Neural progenitor cell (in vitro differentiated cells): ENCODE measurements around the gene OBP2B. TPM values are rescaled to one million over a fixed set of nuclear protein-coding genes. Genes with fewer than 3 reads are reported as not detected.

ENCODE experiments used
- DNase-seq: peaks from one replicate; pipeline ENCODE4 v3.0.0-alpha.2; 2016; ENCODE audit warnings: low spot score
- H2AFZ ChIP-seq: fragments of 200-600 bp; sonication (generic); replicated peaks from 2 replicates; pipeline ENCODE4 v1.6.1; 2016; ENCODE audit warnings: antibody characterized with exemption
- H3F3A ChIP-seq: fragments of 200-600 bp; sonication (generic); 2 replicates; pipeline ENCODE4 v1.6.1; 2016; ENCODE audit warnings: antibody characterized with exemption, low read depth
- H3K27ac ChIP-seq: fragments of 200-600 bp; sonication (generic); 2 replicates; pipeline ENCODE4 v1.5.1; 2016; ENCODE audit warnings: mild to moderate bottlenecking
- H3K27me3 ChIP-seq: fragments of 200-600 bp; sonication (generic); 2 replicates; pipeline ENCODE4 v1.6.1; 2016; ENCODE audit warnings: mild to moderate bottlenecking, moderate library complexity
- H3K36me3 ChIP-seq: fragments of 200-600 bp; sonication (generic); 2 replicates; pipeline ENCODE4 v1.5.1; 2016
- H3K4me1 ChIP-seq: fragments of 200-600 bp; sonication (generic); 2 replicates; pipeline ENCODE4 v1.6.1; 2016; ENCODE audit warnings: mixed run types
- H3K4me2 ChIP-seq: fragments of 200-600 bp; sonication (generic); 2 replicates; pipeline ENCODE4 v1.6.1; 2016
- H3K4me3 ChIP-seq: fragments of 200-600 bp; sonication (generic); 2 replicates; pipeline ENCODE4 v1.5.1; 2016
- H3K79me2 ChIP-seq: fragments of 200-600 bp; sonication (generic); 2 replicates; pipeline ENCODE4 v1.6.1; 2016; ENCODE audit warnings: low read depth
- H3K9ac ChIP-seq: fragments of 200-600 bp; sonication (generic); 2 replicates; pipeline ENCODE4 v1.6.1; 2016
- H3K9me3 ChIP-seq: fragments of 200-600 bp; sonication (generic); 2 replicates; pipeline ENCODE4 v1.5.1; 2016; ENCODE audit warnings: low read depth
- H4K20me1 ChIP-seq: fragments of 200-600 bp; sonication (generic); 2 replicates; pipeline ENCODE4 v1.6.1; 2016; ENCODE audit warnings: low read depth
- H3K27ac Mint-ChIP-seq: 3 replicates; pipeline ENCODE4 v1.8.0; 2021; ENCODE audit warnings: mixed read lengths
- H3K27me3 Mint-ChIP-seq: 2 replicates; pipeline ENCODE4 v1.8.0; 2022; ENCODE audit warnings: low read depth, mild to moderate bottlenecking, inconsistent platforms, moderate library complexity, mixed read lengths; ENCODE audit not compliant: insufficient read depth
- H3K36me3 Mint-ChIP-seq: 3 replicates; pipeline ENCODE4 v1.8.0; 2021; ENCODE audit warnings: mixed read lengths
- H3K4me1 Mint-ChIP-seq: 3 replicates; pipeline ENCODE4 v1.8.0; 2021; ENCODE audit warnings: mixed read lengths
- H3K4me3 Mint-ChIP-seq: 3 replicates; pipeline ENCODE4 v1.8.0; 2021; ENCODE audit warnings: mild to moderate bottlenecking, moderate library complexity, mixed read lengths
- H3K9me3 Mint-ChIP-seq: 3 replicates; pipeline ENCODE4 v1.8.0; 2020; ENCODE audit warnings: mixed read lengths
- EZH2 ChIP-seq: fragments of 200-600 bp; sonication (generic); IDR thresholded peaks from 2 replicates; pipeline ENCODE4 v1.6.1; 2017; ENCODE audit warnings: antibody characterized with exemption, mild to moderate bottlenecking, moderate library complexity
- EZH2phosphoT487 ChIP-seq: fragments of 200-600 bp; sonication (generic); IDR thresholded peaks from 2 replicates; pipeline ENCODE4 v1.6.1; 2017; ENCODE audit warnings: antibody characterized with exemption
- total RNA-seq: library from RNA; depleted of rRNA; stranded (reverse); fragments of >200 nt; gene quantifications from 2 replicates; pipeline ENCODE4 v1.2.3, GENCODE V29; 2015; ENCODE audit warnings: low replicate concordance
- TF ChIP-seq, protein P1 (sequence below): fragments of 200-600 bp; sonication (generic); IDR thresholded peaks from 2 replicates; pipeline ENCODE4 v1.5.1; 2017; ENCODE audit warnings: antibody characterized with exemption, mild to moderate bottlenecking

OBP2B gene
- total RNA-seq, 1 donor from 2014 or later = not detected

DNA sequence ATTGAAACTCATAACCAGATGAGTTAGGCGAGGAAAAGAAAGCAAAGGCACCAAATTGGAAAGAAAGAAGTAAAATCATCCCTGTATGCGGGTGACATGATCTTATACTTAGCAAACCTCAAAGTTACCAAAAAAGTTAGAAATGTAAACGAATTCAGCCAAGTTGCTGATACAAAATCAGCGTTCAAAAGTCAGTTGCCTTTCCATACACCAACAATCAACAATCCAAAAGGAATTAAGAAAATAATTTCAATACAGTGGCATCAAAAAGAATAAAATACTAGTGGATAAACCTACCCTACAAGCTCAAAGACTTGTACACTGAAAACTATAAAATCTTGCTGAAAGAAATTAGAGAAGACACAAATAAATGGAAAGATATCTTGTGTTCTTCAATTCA is 14.5 kb downstream of the OBP2B start:
- H3K4me3 Mint-ChIP-seq = no peak overlapping the region
- H3K27ac Mint-ChIP-seq = no peak overlapping the region
- DNase-seq = no peak
- no peak overlapping the region for H2AFZ ChIP-seq
- H3K4me2 ChIP-seq = no peak overlapping the region
- no peak overlapping the region for H3K27ac ChIP-seq
- H3K27me3 Mint-ChIP-seq = peaks cover 13% of the 10 kb centered on the region
- no peaks in the 10 kb centered on the region for H3F3A ChIP-seq
- H3K9me3 ChIP-seq = no peaks in the 10 kb centered on the region
- no peaks in the 10 kb centered on the region for H3K36me3 Mint-ChIP-seq
- no peaks in the 10 kb centered on the region for H3K4me1 ChIP-seq
- peaks cover 57% of the 10 kb centered on the region for H3K27me3 ChIP-seq
- no peaks in the 10 kb centered on the region for H3K36me3 ChIP-seq
- H3K9me3 Mint-ChIP-seq = peaks cover 20% of the 10 kb centered on the region
- H3K4me3 ChIP-seq = no peak overlapping the region
- no peak overlapping the region for H3K9ac ChIP-seq
- no peaks in the 10 kb centered on the region for H3K4me1 Mint-ChIP-seq
- no peaks in the 10 kb centered on the region for H4K20me1 ChIP-seq
- TF ChIP-seq, protein P1, sequence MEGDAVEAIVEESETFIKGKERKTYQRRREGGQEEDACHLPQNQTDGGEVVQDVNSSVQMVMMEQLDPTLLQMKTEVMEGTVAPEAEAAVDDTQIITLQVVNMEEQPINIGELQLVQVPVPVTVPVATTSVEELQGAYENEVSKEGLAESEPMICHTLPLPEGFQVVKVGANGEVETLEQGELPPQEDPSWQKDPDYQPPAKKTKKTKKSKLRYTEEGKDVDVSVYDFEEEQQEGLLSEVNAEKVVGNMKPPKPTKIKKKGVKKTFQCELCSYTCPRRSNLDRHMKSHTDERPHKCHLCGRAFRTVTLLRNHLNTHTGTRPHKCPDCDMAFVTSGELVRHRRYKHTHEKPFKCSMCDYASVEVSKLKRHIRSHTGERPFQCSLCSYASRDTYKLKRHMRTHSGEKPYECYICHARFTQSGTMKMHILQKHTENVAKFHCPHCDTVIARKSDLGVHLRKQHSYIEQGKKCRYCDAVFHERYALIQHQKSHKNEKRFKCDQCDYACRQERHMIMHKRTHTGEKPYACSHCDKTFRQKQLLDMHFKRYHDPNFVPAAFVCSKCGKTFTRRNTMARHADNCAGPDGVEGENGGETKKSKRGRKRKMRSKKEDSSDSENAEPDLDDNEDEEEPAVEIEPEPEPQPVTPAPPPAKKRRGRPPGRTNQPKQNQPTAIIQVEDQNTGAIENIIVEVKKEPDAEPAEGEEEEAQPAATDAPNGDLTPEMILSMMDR = no peak
- TF ChIP-seq EZH2 (no peak), EZH2phosphoT487 (no peak)
- H3K79me2 ChIP-seq = no peaks in the 10 kb centered on the region

DNA sequence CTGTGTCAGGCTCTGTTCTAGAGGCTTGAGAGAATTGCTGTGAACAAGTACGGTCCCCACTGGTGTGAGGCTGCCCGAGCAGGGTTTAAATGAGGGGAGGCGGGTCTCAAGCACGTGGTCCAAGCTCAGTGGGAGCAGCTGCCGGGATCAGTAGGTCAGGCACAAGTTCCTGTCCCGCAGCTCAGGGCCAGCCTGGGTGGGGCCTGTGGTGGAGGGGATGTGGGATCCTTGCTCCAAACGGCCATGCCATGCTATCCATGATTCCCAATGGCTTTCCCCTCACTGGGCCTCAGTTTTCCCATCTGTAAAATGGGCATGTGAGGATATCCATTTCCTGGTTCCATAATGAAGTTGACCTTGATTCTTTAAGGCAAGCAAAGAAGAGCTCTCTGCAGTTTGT is 17.1 kb downstream of the OBP2B start:
- H3K27me3 ChIP-seq = peaks cover 66% of the 10 kb centered on the region
- no peak overlapping the region for H3K27ac Mint-ChIP-seq
- no peak overlapping the region for H2AFZ ChIP-seq
- H3K27me3 Mint-ChIP-seq = peaks cover 25% of the 10 kb centered on the region
- no peaks in the 10 kb centered on the region for H3K9me3 ChIP-seq
- H3K36me3 ChIP-seq = no peaks in the 10 kb centered on the region
- no peaks in the 10 kb centered on the region for H3K36me3 Mint-ChIP-seq
- H3K79me2 ChIP-seq = no peaks in the 10 kb centered on the region
- no peak for DNase-seq
- peaks cover 18% of the 10 kb centered on the region for H3K9me3 Mint-ChIP-seq
- no peaks in the 10 kb centered on the region for H3K4me1 Mint-ChIP-seq
- H4K20me1 ChIP-seq = no peaks in the 10 kb centered on the region
- no peak overlapping the region for H3K27ac ChIP-seq
- no peak for TF ChIP-seq EZH2phosphoT487
- TF ChIP-seq, protein P1 = no peak
- TF ChIP-seq EZH2 = no peak
- H3K4me1 ChIP-seq = no peaks in the 10 kb centered on the region
- H3K4me3 ChIP-seq = no peak overlapping the region
- no peak overlapping the region for H3K4me2 ChIP-seq
- no peak overlapping the region for H3K4me3 Mint-ChIP-seq
- no peak overlapping the region for H3K9ac ChIP-seq
- H3F3A ChIP-seq = no peaks in the 10 kb centered on the region

GRCh38 chr9:133189826-133190225 is 19.2 kb downstream of the OBP2B start:
- no peaks in the 10 kb centered on the region for H3K36me3 ChIP-seq
- H3K79me2 ChIP-seq = no peaks in the 10 kb centered on the region
- H3K27ac Mint-ChIP-seq = no peak overlapping the region
- no peak overlapping the region for H3K9ac ChIP-seq
- no peak overlapping the region for H3K27ac ChIP-seq
- no peaks in the 10 kb centered on the region for H3K9me3 ChIP-seq
- no peaks in the 10 kb centered on the region for H3F3A ChIP-seq
- no peaks in the 10 kb centered on the region for H4K20me1 ChIP-seq
- no peaks in the 10 kb centered on the region for H3K36me3 Mint-ChIP-seq
- peaks cover 10% of the 10 kb centered on the region for H3K9me3 Mint-ChIP-seq
- H3K4me2 ChIP-seq = no peak overlapping the region
- peaks cover 36% of the 10 kb centered on the region for H3K27me3 Mint-ChIP-seq
- H3K4me1 Mint-ChIP-seq = peaks cover 3% of the 10 kb centered on the region
- no peak overlapping the region for H2AFZ ChIP-seq
- no peak overlapping the region for H3K4me3 ChIP-seq
- TF ChIP-seq EZH2phosphoT487 (no peak), EZH2 (no peak)
- TF ChIP-seq, protein P1 = no peak
- no peaks in the 10 kb centered on the region for H3K4me1 ChIP-seq
- no peak overlapping the region for H3K4me3 Mint-ChIP-seq
- no peak for DNase-seq
- H3K27me3 ChIP-seq = peaks cover 64% of the 10 kb centered on the region
